WTC11 (cell line): ENCODE data around the gene MAN2B1.

Experiments used
- JUN ChIP-seq: sonication (generic); formaldehyde crosslinking; IDR thresholded peaks from 2 replicates; pipeline ENCODE4 v1.8.0; 2023; ENCODE audit warnings: mild to moderate bottlenecking, missing genetic modification reagents
- NR3C1 ChIP-seq: sonication (generic); formaldehyde crosslinking; conservative IDR thresholded peaks from 2 replicates; pipeline ENCODE4 v1.8.1; 2023; ENCODE audit warnings: low read depth, mild to moderate bottlenecking, missing genetic modification reagents
- TEAD1 ChIP-seq: sonication (generic); formaldehyde crosslinking; IDR thresholded peaks from 2 replicates; pipeline ENCODE4 v1.8.0; 2022; ENCODE audit warnings: mild to moderate bottlenecking, missing genetic modification reagents
- TP53 ChIP-seq: sonication (generic); formaldehyde crosslinking; IDR thresholded peaks from 2 replicates; pipeline ENCODE4 v1.8.1; 2023; ENCODE audit warnings: mild to moderate bottlenecking, missing genetic modification reagents
- ZNF416 ChIP-seq: fragments of 250-450 bp; sonication (Bioruptor Pico); IDR thresholded peaks from 2 replicates; pipeline ENCODE4 v1.9.0; 2021; ENCODE audit warnings: mild to moderate bottlenecking, inconsistent platforms
- TF ChIP-seq, protein P1 (sequence below): fragments of 200-600 bp; IDR thresholded peaks from 2 replicates; pipeline ENCODE4 v1.8.0; 2022; ENCODE audit warnings: antibody characterized with exemption
- TF ChIP-seq, protein P2 (sequence below): sonication (generic); formaldehyde crosslinking; IDR thresholded peaks from 2 replicates; pipeline ENCODE4 v1.8.0; 2022; ENCODE audit warnings: mild to moderate bottlenecking, missing genetic modification reagents
- TF ChIP-seq, protein P3 (sequence below): sonication (generic); formaldehyde crosslinking; IDR thresholded peaks from 2 replicates; pipeline ENCODE4 v1.8.1; 2022; ENCODE audit warnings: mild to moderate bottlenecking, missing genetic modification reagents, moderate library complexity, borderline replicate concordance
- TF ChIP-seq, protein P4 (sequence below): sonication (generic); formaldehyde crosslinking; IDR thresholded peaks from 2 replicates; pipeline ENCODE4 v1.8.0; 2023; ENCODE audit warnings: missing genetic modification reagents, mild to moderate bottlenecking, borderline replicate concordance
- TF ChIP-seq, protein P5 (sequence below): sonication (generic); formaldehyde crosslinking; IDR thresholded peaks from 2 replicates; pipeline ENCODE4 v1.8.1; 2022; ENCODE audit warnings: low read depth, mild to moderate bottlenecking, moderate library complexity, missing genetic modification reagents, borderline replicate concordance
- TF ChIP-seq, protein P6 (sequence below): sonication (generic); formaldehyde crosslinking; IDR thresholded peaks from 2 replicates; pipeline ENCODE4 v1.8.0; 2022; ENCODE audit warnings: mild to moderate bottlenecking, missing genetic modification reagents

DNA sequence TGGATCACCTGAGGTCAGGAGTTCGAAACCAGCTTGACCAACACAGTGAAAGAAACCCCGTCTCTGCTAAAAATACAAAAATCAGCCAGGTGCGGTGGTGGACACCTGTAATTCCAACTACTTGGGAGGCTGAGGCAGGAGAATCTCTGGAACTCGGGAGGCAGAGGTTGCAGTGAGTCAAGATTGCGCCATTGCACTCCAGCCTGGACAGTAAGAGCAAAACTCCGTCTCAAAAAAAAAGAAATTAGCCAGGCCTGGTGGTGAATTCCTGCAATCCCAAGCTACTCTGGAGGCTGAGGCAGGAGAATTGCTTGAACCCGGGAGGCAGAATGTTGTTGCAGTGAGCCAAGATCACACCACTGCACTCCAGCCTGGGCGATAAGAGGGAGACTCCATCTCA lies 42.1 kb upstream of the MAN2B1 start:
- TF ChIP-seq, protein P1, sequence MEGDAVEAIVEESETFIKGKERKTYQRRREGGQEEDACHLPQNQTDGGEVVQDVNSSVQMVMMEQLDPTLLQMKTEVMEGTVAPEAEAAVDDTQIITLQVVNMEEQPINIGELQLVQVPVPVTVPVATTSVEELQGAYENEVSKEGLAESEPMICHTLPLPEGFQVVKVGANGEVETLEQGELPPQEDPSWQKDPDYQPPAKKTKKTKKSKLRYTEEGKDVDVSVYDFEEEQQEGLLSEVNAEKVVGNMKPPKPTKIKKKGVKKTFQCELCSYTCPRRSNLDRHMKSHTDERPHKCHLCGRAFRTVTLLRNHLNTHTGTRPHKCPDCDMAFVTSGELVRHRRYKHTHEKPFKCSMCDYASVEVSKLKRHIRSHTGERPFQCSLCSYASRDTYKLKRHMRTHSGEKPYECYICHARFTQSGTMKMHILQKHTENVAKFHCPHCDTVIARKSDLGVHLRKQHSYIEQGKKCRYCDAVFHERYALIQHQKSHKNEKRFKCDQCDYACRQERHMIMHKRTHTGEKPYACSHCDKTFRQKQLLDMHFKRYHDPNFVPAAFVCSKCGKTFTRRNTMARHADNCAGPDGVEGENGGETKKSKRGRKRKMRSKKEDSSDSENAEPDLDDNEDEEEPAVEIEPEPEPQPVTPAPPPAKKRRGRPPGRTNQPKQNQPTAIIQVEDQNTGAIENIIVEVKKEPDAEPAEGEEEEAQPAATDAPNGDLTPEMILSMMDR = no peak
- TF ChIP-seq, protein P2, sequence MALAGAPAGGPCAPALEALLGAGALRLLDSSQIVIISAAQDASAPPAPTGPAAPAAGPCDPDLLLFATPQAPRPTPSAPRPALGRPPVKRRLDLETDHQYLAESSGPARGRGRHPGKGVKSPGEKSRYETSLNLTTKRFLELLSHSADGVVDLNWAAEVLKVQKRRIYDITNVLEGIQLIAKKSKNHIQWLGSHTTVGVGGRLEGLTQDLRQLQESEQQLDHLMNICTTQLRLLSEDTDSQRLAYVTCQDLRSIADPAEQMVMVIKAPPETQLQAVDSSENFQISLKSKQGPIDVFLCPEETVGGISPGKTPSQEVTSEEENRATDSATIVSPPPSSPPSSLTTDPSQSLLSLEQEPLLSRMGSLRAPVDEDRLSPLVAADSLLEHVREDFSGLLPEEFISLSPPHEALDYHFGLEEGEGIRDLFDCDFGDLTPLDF (CRISPR knock-in tag) = no peak
- TF ChIP-seq NR3C1 (CRISPR knock-in tag) (no peak), TP53 (no peak), TEAD1 (CRISPR knock-in tag) (no peak), JUN (CRISPR knock-in tag) (no peak), ZNF416 (CRISPR knock-in tag) (no peak)
- TF ChIP-seq, protein P3, sequence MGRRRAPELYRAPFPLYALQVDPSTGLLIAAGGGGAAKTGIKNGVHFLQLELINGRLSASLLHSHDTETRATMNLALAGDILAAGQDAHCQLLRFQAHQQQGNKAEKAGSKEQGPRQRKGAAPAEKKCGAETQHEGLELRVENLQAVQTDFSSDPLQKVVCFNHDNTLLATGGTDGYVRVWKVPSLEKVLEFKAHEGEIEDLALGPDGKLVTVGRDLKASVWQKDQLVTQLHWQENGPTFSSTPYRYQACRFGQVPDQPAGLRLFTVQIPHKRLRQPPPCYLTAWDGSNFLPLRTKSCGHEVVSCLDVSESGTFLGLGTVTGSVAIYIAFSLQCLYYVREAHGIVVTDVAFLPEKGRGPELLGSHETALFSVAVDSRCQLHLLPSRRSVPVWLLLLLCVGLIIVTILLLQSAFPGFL (CRISPR knock-in tag) = no peak
- TF ChIP-seq, protein P4, sequence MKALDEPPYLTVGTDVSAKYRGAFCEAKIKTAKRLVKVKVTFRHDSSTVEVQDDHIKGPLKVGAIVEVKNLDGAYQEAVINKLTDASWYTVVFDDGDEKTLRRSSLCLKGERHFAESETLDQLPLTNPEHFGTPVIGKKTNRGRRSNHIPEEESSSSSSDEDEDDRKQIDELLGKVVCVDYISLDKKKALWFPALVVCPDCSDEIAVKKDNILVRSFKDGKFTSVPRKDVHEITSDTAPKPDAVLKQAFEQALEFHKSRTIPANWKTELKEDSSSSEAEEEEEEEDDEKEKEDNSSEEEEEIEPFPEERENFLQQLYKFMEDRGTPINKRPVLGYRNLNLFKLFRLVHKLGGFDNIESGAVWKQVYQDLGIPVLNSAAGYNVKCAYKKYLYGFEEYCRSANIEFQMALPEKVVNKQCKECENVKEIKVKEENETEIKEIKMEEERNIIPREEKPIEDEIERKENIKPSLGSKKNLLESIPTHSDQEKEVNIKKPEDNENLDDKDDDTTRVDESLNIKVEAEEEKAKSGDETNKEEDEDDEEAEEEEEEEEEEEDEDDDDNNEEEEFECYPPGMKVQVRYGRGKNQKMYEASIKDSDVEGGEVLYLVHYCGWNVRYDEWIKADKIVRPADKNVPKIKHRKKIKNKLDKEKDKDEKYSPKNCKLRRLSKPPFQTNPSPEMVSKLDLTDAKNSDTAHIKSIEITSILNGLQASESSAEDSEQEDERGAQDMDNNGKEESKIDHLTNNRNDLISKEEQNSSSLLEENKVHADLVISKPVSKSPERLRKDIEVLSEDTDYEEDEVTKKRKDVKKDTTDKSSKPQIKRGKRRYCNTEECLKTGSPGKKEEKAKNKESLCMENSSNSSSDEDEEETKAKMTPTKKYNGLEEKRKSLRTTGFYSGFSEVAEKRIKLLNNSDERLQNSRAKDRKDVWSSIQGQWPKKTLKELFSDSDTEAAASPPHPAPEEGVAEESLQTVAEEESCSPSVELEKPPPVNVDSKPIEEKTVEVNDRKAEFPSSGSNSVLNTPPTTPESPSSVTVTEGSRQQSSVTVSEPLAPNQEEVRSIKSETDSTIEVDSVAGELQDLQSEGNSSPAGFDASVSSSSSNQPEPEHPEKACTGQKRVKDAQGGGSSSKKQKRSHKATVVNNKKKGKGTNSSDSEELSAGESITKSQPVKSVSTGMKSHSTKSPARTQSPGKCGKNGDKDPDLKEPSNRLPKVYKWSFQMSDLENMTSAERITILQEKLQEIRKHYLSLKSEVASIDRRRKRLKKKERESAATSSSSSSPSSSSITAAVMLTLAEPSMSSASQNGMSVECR = no peak
- TF ChIP-seq, protein P5, sequence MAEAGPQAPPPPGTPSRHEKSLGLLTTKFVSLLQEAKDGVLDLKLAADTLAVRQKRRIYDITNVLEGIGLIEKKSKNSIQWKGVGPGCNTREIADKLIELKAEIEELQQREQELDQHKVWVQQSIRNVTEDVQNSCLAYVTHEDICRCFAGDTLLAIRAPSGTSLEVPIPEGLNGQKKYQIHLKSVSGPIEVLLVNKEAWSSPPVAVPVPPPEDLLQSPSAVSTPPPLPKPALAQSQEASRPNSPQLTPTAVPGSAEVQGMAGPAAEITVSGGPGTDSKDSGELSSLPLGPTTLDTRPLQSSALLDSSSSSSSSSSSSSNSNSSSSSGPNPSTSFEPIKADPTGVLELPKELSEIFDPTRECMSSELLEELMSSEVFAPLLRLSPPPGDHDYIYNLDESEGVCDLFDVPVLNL (CRISPR knock-in tag) = no peak
- TF ChIP-seq, protein P6, sequence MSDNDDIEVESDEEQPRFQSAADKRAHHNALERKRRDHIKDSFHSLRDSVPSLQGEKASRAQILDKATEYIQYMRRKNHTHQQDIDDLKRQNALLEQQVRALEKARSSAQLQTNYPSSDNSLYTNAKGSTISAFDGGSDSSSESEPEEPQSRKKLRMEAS (CRISPR knock-in tag) = no peak
